ENCODE measurements around the gene DSCAM.

DNA sequence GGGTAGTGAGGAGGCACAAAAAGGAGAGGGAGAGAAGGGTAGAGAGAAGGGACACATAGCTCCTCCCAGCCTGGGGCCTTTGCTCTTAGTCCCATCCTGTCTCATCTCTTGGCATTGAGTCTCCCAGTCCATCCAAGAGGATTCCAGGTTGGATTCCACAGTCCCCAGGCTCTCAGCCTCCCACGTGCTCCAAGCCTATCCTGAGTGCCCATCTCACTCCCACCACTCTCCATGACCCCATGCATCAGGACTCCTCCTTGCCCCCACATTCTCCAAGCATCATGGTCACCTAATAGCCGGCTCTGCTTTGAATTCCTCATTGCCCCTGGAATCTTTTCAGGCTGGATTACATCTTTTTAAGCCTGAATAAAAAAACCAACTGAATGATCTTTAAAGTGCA, 87.9 kb downstream of the DSCAM start:
- TF ChIP-seq EZH2 (IDR thresholded peaks at IDR 0.05; ENCODE audit: insufficient read depth, poor library complexity, severe bottlenecking) (no peak), EZH2phosphoT487 (IDR thresholded peaks at IDR 0.05; ENCODE audit: insufficient read depth, low read depth) (no peak)
